ENCODE measurements around the gene DOCK3.
"Not testable (repeated sequence)": the region's sequence is repeated elsewhere in the genome, so short reads cannot be mapped to it uniquely, and the experiment has no call there.

GRCh38 chr3:50922071-50922470 lies 247.3 kb downstream of the DOCK3 start:
- not testable (repeated sequence) for TF ChIP-seq CTCF (IDR thresholded peaks at IDR 0.05 in 8 of 11, conservative IDR thresholded peaks at IDR 0.05 in 3 of 11); POLR2A (IDR thresholded peaks at IDR 0.05); POLR2AphosphoS5 (IDR thresholded peaks at IDR 0.05)

All from spleen (tissue), 7 donors.